Activated CD4-positive, alpha-beta T cell treated with anti-CD3 and anti-CD28 coated beads for 1 hour (primary cell): ENCODE results near the gene GRIN2B.

ENCODE experiments used
- DNase-seq: peaks from one replicate; pipeline ENCODE4 v3.0.0-alpha.2; 2020

The GRIN2B gene

GRCh38 chr12:13981296-13981962 is at the start of gene GRIN2B:
Gene GRIN2B (minus strand): TSS chr12:13981602. CDS start chr12:13866208, 115,394 bp downstream.
- DNase-seq, result no peak

DNA sequence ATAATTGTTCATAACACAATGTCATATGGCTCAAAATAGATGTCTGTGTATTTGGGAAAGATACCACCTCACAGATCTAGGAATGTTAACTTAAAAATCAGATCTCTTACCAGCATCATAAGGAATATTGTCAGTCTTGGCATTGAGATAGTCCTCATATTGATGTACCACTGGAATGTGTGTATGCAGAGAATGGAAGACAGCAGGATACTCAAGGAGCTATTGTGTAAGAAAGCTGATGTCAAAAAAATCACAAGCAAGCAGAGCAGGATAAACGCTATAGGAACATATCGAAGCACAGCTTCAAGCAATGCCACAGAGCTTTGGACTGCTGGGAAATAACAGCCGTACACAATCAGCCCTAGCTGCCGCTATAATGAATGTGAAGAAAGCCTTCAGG is 45.1 kb upstream of the GRIN2B start:
- no peak for DNase-seq

- DNase-seq, result no peak
These were observed 43.2 kb upstream of the GRIN2B start for GRCh38 chr12:14024591-14024990.

DNA sequence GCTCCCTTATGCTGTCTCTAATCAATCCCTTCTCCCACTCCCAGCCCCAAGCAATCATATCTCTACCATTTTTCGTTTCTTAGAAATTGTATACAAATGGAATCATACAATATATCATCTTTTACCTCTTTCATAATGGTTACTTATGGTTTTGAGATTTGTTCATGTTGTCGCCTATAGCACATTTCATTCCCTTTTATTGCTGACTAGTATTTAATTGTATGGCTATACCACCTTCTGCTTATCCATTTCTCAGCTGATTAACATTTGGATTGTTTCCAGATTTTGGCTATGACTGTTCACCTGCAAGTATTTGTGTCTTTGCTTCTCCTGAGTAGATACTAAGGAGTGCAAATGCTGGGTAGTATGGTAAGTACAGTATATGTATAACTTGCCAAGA is 36.7 kb upstream of the GRIN2B start:
- DNase-seq, result no peak

- no peak for DNase-seq
These were observed 29.6 kb upstream of the GRIN2B start for GRCh38 chr12:14010989-14011388.

- DNase-seq, result no peak
These were observed 26.2 kb upstream of the GRIN2B start for GRCh38 chr12:14007639-14008038.

GRCh38 chr12:13992585-13992984 is 11.2 kb upstream of the GRIN2B start:
- no peak for DNase-seq

- DNase-seq, result no peak
These were observed 10.7 kb upstream of the GRIN2B start for GRCh38 chr12:13992106-13992505.

DNA sequence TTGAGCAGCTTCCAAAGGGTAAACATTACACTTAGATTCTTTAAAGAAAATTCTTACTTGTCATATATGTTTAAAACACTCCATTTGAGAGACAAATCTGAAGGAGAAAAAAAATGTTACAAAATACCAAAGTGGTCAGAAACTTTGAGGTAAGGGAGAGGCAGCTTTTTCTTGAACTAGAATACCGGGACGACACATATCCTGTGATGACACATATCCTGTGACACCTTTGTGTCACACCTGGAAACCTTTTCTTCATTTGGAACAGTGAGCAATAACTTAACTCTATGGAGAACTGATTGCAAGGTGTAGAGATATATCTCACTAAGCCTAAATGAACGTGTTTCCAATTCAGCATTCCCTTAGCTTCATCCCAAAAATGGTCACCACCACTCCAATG is 4.6 kb upstream of the GRIN2B start:
- DNase-seq, result no peak

DNA sequence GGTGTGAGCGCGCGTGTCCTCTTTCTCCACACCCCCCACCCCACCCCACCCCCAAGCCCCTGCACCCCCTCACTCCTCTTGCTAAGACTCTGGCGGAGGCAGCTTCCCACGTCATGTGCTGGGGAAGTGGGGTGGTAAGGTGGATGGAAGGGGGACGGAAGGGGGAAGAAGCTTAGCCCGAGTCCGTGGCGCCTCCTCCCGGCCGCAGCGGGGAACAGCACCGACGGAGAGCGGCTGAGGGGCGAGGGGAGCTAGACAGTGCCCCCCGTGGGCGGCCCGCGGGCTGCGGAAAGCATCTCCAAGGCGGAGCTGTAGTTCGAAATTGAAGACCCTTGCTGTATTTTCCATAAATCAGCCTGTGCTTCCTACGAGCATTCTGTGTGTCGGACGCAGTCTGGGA is 588 bp upstream of the GRIN2B start:
- DNase-seq, result no peak

GRCh38 chr12:13980538-13981295 is 685 bp downstream of the GRIN2B start:
- DNase-seq, result no peak

GRCh38 chr12:13979772-13980378 is 1.5 kb downstream of the GRIN2B start:
- DNase-seq, result no peak

GRCh38 chr12:13978876-13979275 is 2.5 kb downstream of the GRIN2B start:
- DNase-seq, result no peak

DNA sequence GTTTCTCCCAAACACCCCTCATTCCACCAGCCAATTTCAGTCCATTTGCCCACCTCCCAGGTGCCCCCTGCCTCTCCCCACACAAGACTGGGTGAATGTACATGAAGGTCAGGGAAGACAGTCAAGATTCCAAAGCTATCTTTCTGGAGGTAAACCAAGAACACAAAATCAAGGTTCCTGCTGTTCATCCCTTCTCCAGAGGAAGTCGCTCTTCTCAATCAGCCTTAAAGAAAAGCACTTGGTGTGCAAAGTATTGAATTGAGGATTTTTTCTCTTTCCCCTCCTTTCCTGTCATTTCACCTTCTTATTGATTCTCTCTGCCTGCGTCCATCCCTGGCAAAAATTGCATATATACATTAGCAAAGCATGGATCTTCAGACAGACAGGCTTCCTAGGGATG is 4.5 kb downstream of the GRIN2B start:
- no peak for DNase-seq

- no peak for DNase-seq
These were observed 5.3 kb downstream of the GRIN2B start for GRCh38 chr12:13976028-13976584.

DNA sequence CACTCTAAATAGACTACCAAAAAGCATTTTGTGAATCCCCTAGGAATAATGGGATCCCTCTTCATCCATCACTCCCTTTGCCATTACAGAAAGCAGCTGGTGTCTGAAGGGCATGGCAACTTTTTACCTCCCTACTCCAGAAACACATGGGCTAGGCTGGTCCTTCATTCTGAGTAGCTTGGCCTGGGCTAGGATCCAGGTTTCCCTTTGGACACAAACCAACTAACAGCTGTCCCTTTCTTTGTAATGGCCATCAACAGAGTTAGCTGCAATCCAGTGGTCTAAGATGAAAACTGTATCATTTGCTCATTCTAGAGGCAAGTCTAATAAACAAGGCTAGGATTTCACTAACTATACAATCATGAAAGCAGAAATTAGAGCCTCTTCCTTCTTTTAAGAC is 7.4 kb downstream of the GRIN2B start:
- no peak for DNase-seq

DNA sequence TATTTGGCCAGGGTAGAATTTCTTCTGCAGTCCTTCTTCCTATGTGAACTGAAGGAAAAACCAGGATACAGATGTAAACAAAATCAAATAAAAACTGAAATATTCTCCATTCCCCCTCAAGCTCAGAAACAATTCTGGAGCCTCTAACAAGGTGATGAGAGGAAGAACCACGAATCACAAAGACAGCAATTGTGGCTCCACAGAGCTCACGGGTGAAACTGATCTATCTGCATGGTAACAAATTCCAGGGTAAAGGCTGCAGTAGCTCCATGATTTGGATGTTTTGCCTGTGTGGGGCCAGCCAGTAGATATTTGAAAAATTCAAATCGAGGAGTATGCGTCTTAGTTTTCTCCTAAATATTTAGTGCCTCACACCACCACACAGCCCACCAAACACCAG is 10.6 kb downstream of the GRIN2B start:
- no peak for DNase-seq

DNA sequence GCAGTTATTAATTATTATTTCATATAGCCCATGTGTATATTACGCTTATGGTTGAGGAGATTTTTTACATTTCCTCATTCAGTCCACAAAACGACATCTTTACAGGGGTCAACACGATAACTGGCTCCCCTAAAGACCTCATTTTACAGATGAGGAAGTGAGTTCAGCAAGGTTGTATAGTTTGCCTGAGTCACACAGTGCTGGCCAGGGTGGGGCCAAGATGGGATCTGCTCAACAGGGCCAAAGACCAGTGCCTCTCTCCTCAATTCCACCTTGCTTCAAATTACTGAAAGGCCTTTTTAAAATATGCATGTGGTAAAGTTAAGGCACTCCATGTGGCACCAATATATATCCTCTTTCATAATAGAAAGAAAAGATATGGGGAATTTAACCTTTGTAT is 13.1 kb downstream of the GRIN2B start:
- DNase-seq, result no peak

GRCh38 chr12:13964666-13965065 is 16.7 kb downstream of the GRIN2B start:
- DNase-seq, result no peak

DNA sequence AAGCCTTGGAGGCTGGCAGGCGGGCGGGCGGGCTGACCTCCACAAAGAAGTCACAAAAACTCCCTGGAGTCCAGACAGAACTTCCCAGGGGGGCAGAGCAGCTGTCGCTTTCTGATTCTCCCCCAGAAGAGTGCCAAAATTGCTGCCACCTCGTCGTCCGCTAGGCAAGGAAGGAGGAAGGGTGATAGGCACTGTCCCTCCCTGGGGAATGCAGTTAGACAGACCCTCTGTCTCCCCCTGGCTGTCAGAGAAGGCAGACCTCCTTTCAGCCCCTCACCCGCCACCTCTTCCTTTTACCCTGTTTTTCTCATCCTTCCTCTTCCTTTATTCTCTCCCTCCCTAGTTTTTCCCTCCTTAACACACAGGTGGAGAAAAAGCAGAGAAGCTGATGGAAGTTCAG is 18.7 kb downstream of the GRIN2B start:
- DNase-seq, result no peak

- DNase-seq, result no peak
These were observed 19.4 kb downstream of the GRIN2B start for GRCh38 chr12:13961971-13962370.

- no peak for DNase-seq
These were observed 22.2 kb downstream of the GRIN2B start for GRCh38 chr12:13959131-13959723.

GRCh38 chr12:13957576-13957975 is 23.8 kb downstream of the GRIN2B start:
- no peak for DNase-seq
